ENCODE results near the gene OR2T34. TPM values are rescaled to one million over a fixed set of nuclear protein-coding genes. Genes with fewer than 3 reads are reported as not detected.
"Not testable (repeated sequence)": the region's sequence is repeated elsewhere in the genome, so short reads cannot be mapped to it uniquely, and the experiment has no call there.

The OR2T34 gene
- total RNA-seq, 1 donor from 2014 or later = not detected

DNA sequence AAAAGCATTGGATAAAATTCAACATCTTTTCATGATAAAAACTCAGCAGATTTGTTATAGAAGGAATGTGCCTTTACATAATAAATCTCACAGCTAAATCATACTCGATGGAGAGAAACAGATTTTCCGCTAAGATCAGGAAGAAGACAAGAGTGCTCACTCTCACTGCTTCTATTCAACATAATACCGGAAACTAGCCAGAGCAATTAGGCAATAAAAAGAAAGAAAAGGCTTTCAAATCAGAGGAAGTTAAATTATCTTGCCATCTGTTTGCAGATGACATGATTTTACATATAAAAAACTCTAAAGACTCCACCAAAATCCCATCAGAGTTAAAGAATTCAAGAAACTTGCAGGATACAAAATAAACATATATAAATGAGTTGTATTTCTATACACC, 3.7 kb downstream of the OR2T34 start:
- intact Hi-C loops (cut with DNase I); ATAC-seq (ENCODE audit: poor library complexity); DNase-seq: not testable (repeated sequence)

DNA sequence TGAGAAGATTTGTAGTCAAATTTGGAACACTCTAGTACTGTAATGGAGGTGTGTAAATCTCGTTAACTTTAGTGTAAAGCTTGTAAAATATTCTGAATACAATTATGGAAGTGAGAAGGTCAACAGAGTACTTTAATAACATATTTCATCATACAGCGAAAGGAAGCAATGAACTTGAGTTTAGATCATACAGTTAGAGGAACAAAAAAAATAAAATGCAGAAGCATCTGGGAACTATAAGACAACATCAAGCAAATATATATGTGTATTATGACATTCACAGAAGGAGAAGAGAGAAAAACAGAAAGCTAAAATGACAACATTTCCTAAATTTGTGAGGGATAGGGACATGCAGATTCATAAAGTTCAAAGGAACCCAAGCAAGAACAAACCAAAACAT, 5.5 kb downstream of the OR2T34 start:
- ATAC-seq (ENCODE audit: poor library complexity); intact Hi-C loops (cut with DNase I): not testable (repeated sequence)

GRCh38 chr1:248565530-248566373, 8.8 kb downstream of the OR2T34 start:
- ATAC-seq (ENCODE audit: poor library complexity); intact Hi-C loops (cut with DNase I); DNase-seq: not testable (repeated sequence)

More for the DNA sequence above, 5.5 kb downstream of the OR2T34 start:
- not testable (repeated sequence) for DNase-seq

DNA sequence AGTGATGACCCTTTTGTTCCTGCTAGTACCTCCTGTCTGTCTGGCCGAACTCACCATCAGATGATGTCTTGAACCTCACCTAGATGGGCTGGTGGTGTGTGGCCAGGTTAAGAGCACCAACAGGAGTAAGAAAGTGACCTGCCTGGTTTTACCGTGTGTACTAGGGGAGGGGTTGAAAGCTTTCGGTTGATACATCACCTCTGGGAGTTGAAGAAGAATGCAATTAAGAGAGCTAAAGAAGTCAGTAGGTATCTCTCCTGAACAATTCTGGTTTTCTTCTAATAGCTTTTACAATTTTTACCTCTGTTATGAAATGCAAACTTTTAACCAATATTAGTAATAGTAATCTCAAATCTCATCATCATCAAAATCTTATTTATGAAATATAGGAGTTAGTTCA, 11.9 kb downstream of the OR2T34 start, which contains the start of gene OR2T29:
OR2T29 (minus strand) TSS at position 101 of the 400 bp plus-strand sequence. CDS start 3,281 bp downstream, outside the sequence.
- ATAC-seq (ENCODE audit: poor library complexity); intact Hi-C loops (cut with DNase I); DNase-seq: not testable (repeated sequence)

GRCh38 chr1:248551027-248551426, 23.5 kb downstream of the OR2T34 start:
- DNase-seq; ATAC-seq (ENCODE audit: poor library complexity); intact Hi-C loops (cut with DNase I): not testable (repeated sequence)

DNA sequence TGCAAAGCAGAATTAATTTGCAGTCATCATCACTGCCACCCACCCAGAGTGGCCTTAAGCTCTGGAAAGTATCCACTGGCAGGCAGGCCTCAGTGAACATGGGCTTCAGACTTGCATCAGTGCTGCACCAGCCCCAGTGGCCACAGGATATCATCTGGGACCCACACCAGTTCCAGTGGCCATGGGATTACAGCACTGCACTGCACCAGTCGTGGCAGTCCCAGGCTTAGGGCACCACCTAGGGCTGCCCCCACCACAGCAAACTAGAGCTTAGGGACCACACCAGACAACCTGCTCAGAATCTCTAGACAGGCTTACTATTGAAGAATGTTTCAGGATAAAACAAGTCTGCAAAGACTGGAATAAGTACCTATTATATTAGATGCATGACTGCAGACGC, 27.2 kb downstream of the OR2T34 start:
- DNase-seq; intact Hi-C loops (cut with DNase I); ATAC-seq (ENCODE audit: poor library complexity): not testable (repeated sequence)

DNA sequence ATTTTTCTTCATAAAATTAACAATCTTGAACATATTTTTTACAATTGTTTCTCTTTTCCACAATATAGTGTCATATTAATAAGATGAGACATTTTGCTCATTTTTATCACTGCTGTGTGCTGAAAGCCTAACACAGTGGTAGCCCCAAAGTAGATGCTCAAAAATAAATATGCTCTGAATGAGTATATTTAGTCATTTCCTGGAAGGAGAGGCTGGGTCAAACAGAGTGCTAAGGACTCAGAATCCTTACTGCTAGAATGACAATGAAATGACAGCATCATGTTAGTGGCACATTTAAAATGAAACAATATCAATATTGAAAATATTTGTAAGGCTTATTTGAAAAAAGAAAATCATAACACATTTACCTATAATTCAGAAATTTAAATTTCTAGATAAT, 37.1 kb downstream of the OR2T34 start:
- DNase-seq; intact Hi-C loops (cut with DNase I); ATAC-seq (ENCODE audit: poor library complexity): not testable (repeated sequence)

Other genes with a start within 250 kb of the OR2T34 start
- not detected for gene OR14C36, start 226.0 kb downstream of the OR2T34 start, total RNA-seq
- gene OR2T4, start 213.1 kb downstream of the OR2T34 start, total RNA-seq = not detected
- gene OR2T6, start 199.0 kb downstream of the OR2T34 start, total RNA-seq = not detected
- gene OR2T1, start 171.7 kb downstream of the OR2T34 start, total RNA-seq = not detected
- gene OR2T2, start 129.1 kb downstream of the OR2T34 start, total RNA-seq = not detected
- not detected for gene OR2T3, start 101.4 kb downstream of the OR2T34 start, total RNA-seq
- gene OR2T5, start 86.2 kb downstream of the OR2T34 start, total RNA-seq = not detected
- gene OR2G6, start 66.7 kb downstream of the OR2T34 start, total RNA-seq = not detected
- gene OR2T29, start 12.0 kb downstream of the OR2T34 start, total RNA-seq = not detected
- not detected for gene OR2T10, start 22.9 kb upstream of the OR2T34 start, total RNA-seq
- not detected for gene OR2T11, start 60.3 kb upstream of the OR2T34 start, total RNA-seq
- not detected for gene OR2T35, start 70.5 kb upstream of the OR2T34 start, total RNA-seq
- not detected for gene OR2T27, start 80.8 kb upstream of the OR2T34 start, total RNA-seq
- gene OR14I1, start 128.0 kb upstream of the OR2T34 start, total RNA-seq = not detected
- not detected for gene LYPD8, start 181.0 kb upstream of the OR2T34 start, total RNA-seq